Endothelial cell of umbilical vein (primary cell): Measurements from ENCODE around the gene LFNG.

Source experiments
- CTCF ChIP-seq, 2 donors: IDR thresholded peaks; 1 replicate in 1 of 2; 2 replicates in 1 of 2; pipeline ENCODE4 v1.5.1; 2011; ENCODE audit warnings: low read length in 2 of 2, mild to moderate bottlenecking in 2 of 2, moderate library complexity in 2 of 2, control low read depth in 1 of 2, inconsistent platforms in 1 of 2, low read depth in 1 of 2; ENCODE audit not compliant: insufficient read depth in 1 of 2; ENCODE audit errors: extremely low read depth in 1 of 2
- POLR2A ChIP-seq: IDR thresholded peaks from 2 replicates; pipeline ENCODE4 v1.6.1; 2012; ENCODE audit warnings: low read depth, mild to moderate bottlenecking, control low read depth, low read length
- POLR2AphosphoS5 ChIP-seq: IDR thresholded peaks from 2 replicates; pipeline ENCODE4 v1.6.1; 2012; ENCODE audit warnings: low read depth, mild to moderate bottlenecking, control low read depth, low read length, moderate library complexity; ENCODE audit not compliant: insufficient read depth

GRCh38 chr7:2501947-2502646 is 17.5 kb upstream of the LFNG start:
- no peak for TF ChIP-seq POLR2A
- no peak for TF ChIP-seq CTCF (IDR thresholded peaks at IDR 0.05; ENCODE audit: extremely low read depth in 1 of 2, insufficient read depth in 1 of 2, low read depth in 1 of 2, low read length in 2 of 2)
- no peak for TF ChIP-seq POLR2AphosphoS5
